Fibroblast of pulmonary artery (primary cell): Measurements from ENCODE around the gene PLD3.

Experiments used
- DNase-seq: peaks from one replicate; pipeline ENCODE4 v3.0.0-alpha.2; 2010; ENCODE audit warnings: low read depth
- H3K4me3 ChIP-seq: replicated peaks from 2 replicates; pipeline ENCODE4 v1.5.1; 2011; ENCODE audit warnings: low read depth, mild to moderate bottlenecking, control low read depth, low read length, moderate library complexity
- TF ChIP-seq, protein P1 (sequence below): IDR thresholded peaks from 2 replicates; pipeline ENCODE4 v1.5.1; 2011; ENCODE audit warnings: mild to moderate bottlenecking, control low read depth, low read length, inconsistent platforms; ENCODE audit errors: missing control alignments

The PLD3 gene

GRCh38 chr19:40360708-40361241 is 12.3 kb downstream of the PLD3 start:
- TF ChIP-seq, protein P1, sequence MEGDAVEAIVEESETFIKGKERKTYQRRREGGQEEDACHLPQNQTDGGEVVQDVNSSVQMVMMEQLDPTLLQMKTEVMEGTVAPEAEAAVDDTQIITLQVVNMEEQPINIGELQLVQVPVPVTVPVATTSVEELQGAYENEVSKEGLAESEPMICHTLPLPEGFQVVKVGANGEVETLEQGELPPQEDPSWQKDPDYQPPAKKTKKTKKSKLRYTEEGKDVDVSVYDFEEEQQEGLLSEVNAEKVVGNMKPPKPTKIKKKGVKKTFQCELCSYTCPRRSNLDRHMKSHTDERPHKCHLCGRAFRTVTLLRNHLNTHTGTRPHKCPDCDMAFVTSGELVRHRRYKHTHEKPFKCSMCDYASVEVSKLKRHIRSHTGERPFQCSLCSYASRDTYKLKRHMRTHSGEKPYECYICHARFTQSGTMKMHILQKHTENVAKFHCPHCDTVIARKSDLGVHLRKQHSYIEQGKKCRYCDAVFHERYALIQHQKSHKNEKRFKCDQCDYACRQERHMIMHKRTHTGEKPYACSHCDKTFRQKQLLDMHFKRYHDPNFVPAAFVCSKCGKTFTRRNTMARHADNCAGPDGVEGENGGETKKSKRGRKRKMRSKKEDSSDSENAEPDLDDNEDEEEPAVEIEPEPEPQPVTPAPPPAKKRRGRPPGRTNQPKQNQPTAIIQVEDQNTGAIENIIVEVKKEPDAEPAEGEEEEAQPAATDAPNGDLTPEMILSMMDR: no peak
- DNase-seq: no peak
- no peak overlapping the region for H3K4me3 ChIP-seq

- no peak overlapping the region for H3K4me3 ChIP-seq
- DNase-seq: no peak
- TF ChIP-seq, protein P1: no peak
Observed at GRCh38 chr19:40362160-40362559, 13.7 kb downstream of the PLD3 start.

DNA sequence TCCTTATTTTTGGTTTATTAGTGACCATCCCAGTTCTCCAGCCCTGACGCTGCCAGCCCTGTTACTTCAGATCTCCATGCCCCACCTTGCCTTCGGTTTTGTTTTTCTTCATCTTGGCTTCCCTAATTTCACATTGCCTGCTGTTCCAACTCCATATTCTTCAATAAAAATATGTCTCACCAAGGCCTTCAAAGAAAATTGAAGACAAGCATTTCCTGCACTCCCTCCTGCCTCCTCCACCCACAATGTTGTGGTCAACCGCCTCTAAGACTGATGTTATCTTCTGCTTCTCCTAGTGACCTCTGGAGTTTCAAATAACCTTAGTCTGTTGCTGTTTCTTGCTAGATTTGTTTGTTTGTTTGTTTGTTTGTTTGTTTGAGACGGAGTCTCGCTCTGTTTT is 14.6 kb downstream of the PLD3 start:
- no peak for DNase-seq
- TF ChIP-seq, protein P1: no peak

DNA sequence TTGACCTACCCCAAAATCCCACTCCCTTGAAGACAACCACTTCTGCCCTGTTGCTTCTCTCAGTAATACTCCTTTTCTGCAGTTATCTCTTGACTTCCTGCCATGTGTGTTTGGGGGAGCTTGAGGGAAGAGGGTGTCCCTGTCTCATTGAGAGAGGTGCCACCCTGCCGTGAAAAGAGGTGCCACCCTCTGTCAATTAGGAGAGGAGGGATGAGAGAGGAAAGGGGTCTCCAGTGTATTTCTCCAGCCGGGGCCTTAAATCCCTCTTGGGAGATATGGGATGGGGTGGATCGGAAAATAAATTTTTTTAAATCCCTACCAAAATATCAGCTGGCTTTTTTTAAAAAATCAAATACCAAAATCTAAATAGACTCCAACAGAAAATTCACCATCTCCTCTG is 16.5 kb downstream of the PLD3 start:
- TF ChIP-seq, protein P1: no peak
- DNase-seq: no peak
- no peak overlapping the region for H3K4me3 ChIP-seq

More for the DNA sequence above, 14.6 kb downstream of the PLD3 start:
- no peak overlapping the region for H3K4me3 ChIP-seq

- peak; percentile 77 for DNase-seq
- H3K4me3 ChIP-seq: peak overlapping the region; percentile 63
- TF ChIP-seq, protein P1: no peak
Observed at GRCh38 chr19:40365613-40366401, 17.3 kb downstream of the PLD3 start.

DNA sequence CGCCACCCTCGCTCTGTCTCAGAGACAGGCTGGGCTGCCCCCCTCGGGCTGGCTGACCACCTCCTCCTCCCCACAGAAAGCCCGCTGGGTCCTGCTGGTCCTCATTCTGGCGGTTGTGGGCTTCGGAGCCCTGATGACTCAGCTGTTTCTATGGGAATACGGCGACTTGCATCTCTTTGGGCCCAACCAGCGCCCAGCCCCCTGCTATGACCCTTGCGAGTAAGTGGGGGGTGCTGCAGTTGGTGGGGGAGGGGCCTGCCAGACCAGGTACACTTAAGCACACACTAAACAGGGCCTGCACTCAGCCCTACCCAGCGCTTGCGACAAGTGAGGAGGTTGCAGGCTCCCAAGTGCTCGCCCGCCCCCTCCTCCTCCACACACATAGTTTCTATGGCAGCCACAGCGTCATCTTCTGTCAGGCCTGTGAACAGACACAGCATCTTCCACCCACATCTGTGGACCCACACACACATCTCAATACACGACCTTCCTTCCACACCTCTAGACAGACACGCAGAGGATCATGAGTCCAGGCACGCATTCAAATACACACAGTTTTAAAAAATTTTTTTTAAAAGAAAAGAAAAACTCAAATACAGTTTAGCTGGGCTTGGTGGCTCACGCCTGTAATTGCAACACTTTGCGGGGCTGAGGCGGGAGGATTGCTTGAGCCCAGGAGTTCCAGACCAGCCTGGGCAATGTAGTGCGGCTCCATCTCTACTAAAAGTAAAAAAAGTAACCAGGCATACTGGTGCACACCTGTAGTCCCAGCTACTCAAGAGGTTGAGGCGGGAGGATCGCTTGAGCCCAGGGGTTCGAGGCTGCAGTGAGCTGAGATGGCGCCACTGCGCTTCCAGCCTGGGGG is 18.4 kb downstream of the PLD3 start:
- H3K4me3 ChIP-seq: peak overlapping the region; percentile 63
- peak; percentile 26 for DNase-seq
- TF ChIP-seq, protein P1: no peak
